HEK293 (cell line): ENCODE data around the gene DSCAM.

Experiments
- CTCF ChIA-PET: fragments of 350-600 bp; formaldehyde crosslinking; extraction: SDS; loops from one replicate; lab custom pipeline; 2021; ENCODE audit warnings: antibody characterized with exemption; lab: Yijun Ruan, JAX
- POLR2A ChIA-PET: fragments of 300-600 bp; formaldehyde crosslinking; extraction: SDS; loops from one replicate; lab custom pipeline; 2020; ENCODE audit warnings: antibody characterized with exemption, inconsistent platforms; lab: Yijun Ruan, JAX
- H3K27ac ChIP-seq: fragments of 200-500 bp; sonication (Bioruptor generic); 2 replicates; pipeline ENCODE4 v1.5.1; 2014; ENCODE audit warnings: low read depth, low read length, control low read depth, inconsistent platforms; ENCODE audit errors: extremely low read depth
- H3K36me3 ChIP-seq, 2 experiments: fragments of 200-500 bp in 1 of 2; sonication (Bioruptor generic) in 1 of 2; 1 replicate in 1 of 2; 2 replicates in 1 of 2; pipeline ENCODE4 v1.5.1; 2014 to 2017; ENCODE audit warnings: inconsistent platforms in 2 of 2, low read length in 2 of 2; ENCODE audit not compliant: control insufficient read depth in 2 of 2, insufficient read depth in 1 of 2
- H3K4me1 ChIP-seq: fragments of 200-500 bp; sonication (Bioruptor generic); 2 replicates; pipeline ENCODE4 v1.5.1; 2014; ENCODE audit warnings: mild to moderate bottlenecking, low read length, inconsistent platforms; ENCODE audit not compliant: control insufficient read depth, insufficient read depth
- H3K4me3 ChIP-seq: 2 replicates; pipeline ENCODE4 v1.5.1; 2011; ENCODE audit warnings: low read depth, mild to moderate bottlenecking, control low read depth, low read length, moderate library complexity
- H3K9me3 ChIP-seq: fragments of 200-500 bp; sonication (Bioruptor generic); 2 replicates; pipeline ENCODE4 v1.5.1; 2014; ENCODE audit warnings: low read depth, low read length, inconsistent platforms; ENCODE audit not compliant: control insufficient read depth, insufficient read depth
- GLI4 ChIP-seq: fragments of 450-650 bp; formaldehyde crosslinking; IDR thresholded peaks from 2 replicates; pipeline ENCODE4 v1.5.1; 2016; ENCODE audit warnings: missing biosample characterization, missing genetic modification characterization
- MZF1 ChIP-seq: fragments of 450-650 bp; formaldehyde crosslinking; IDR thresholded peaks from 2 replicates; pipeline ENCODE4 v1.5.1; 2017; ENCODE audit warnings: missing biosample characterization, missing genetic modification characterization, borderline replicate concordance
- SALL2 ChIP-seq: fragments of 450-650 bp; formaldehyde crosslinking; IDR thresholded peaks from 2 replicates; pipeline ENCODE4 v1.5.0; 2017; ENCODE audit warnings: missing biosample characterization, mild to moderate bottlenecking, missing genetic modification characterization, borderline replicate concordance
- ZBTB8A ChIP-seq: fragments of 450-650 bp; formaldehyde crosslinking; IDR thresholded peaks from 2 replicates; pipeline ENCODE4 v1.5.1; 2016; ENCODE audit warnings: missing biosample characterization, missing genetic modification characterization
- ZFHX2 ChIP-seq: fragments of 450-650 bp; formaldehyde crosslinking; conservative IDR thresholded peaks from 2 replicates; pipeline ENCODE4 v1.5.1; 2016; ENCODE audit warnings: missing biosample characterization, missing genetic modification characterization
- ZFP3 ChIP-seq: fragments of 450-650 bp; formaldehyde crosslinking; IDR thresholded peaks from 2 replicates; pipeline ENCODE4 v1.5.1; 2016; ENCODE audit warnings: low read depth, missing biosample characterization, missing genetic modification characterization
- ZNF140 ChIP-seq: fragments of 450-650 bp; formaldehyde crosslinking; IDR thresholded peaks from 2 replicates; pipeline ENCODE4 v1.5.1; 2016; ENCODE audit warnings: missing biosample characterization, missing genetic modification characterization
- ZNF146 ChIP-seq: fragments of 450-650 bp; formaldehyde crosslinking; IDR thresholded peaks from 2 replicates; pipeline ENCODE4 v1.5.1; 2016; ENCODE audit warnings: missing biosample characterization, missing genetic modification characterization
- ZNF155 ChIP-seq: fragments of 450-650 bp; formaldehyde crosslinking; IDR thresholded peaks from 2 replicates; pipeline ENCODE4 v1.5.1; 2016; ENCODE audit warnings: missing biosample characterization, missing genetic modification characterization
- ZNF16 ChIP-seq: fragments of 450-650 bp; formaldehyde crosslinking; IDR thresholded peaks from 2 replicates; pipeline ENCODE4 v1.5.1; 2016; ENCODE audit warnings: low read depth, missing biosample characterization, missing genetic modification characterization
- ZNF174 ChIP-seq: fragments of 450-650 bp; formaldehyde crosslinking; IDR thresholded peaks from 2 replicates; pipeline ENCODE4 v1.5.0; 2017; ENCODE audit warnings: missing biosample characterization, mild to moderate bottlenecking, missing genetic modification characterization
- ZNF214 ChIP-seq: fragments of 450-650 bp; formaldehyde crosslinking; IDR thresholded peaks from 2 replicates; pipeline ENCODE4 v1.5.1; 2017; ENCODE audit warnings: missing biosample characterization, mild to moderate bottlenecking, missing genetic modification characterization, borderline replicate concordance
- ZNF324 ChIP-seq: fragments of 450-650 bp; formaldehyde crosslinking; IDR thresholded peaks from 2 replicates; pipeline ENCODE4 v1.5.1; 2016; ENCODE audit warnings: missing biosample characterization, missing genetic modification characterization
- ZNF341 ChIP-seq: fragments of 450-650 bp; formaldehyde crosslinking; IDR thresholded peaks from 2 replicates; pipeline ENCODE4; 2016; ENCODE audit warnings: low read depth, missing biosample characterization, missing genetic modification characterization
- ZNF354C ChIP-seq: fragments of 450-650 bp; formaldehyde crosslinking; IDR thresholded peaks from 2 replicates; pipeline ENCODE4 v1.5.1; 2016; ENCODE audit warnings: missing biosample characterization, missing genetic modification characterization, low read depth, borderline replicate concordance
- ZNF416 ChIP-seq: fragments of 450-650 bp; formaldehyde crosslinking; IDR thresholded peaks from 2 replicates; pipeline ENCODE4 v1.5.1; 2016; ENCODE audit warnings: missing biosample characterization, missing genetic modification characterization
- ZNF518A ChIP-seq: fragments of 450-650 bp; formaldehyde crosslinking; conservative IDR thresholded peaks from 2 replicates; pipeline ENCODE4 v1.5.1; 2016; ENCODE audit warnings: low read depth, missing biosample characterization, missing genetic modification characterization
- ZNF560 ChIP-seq: fragments of 450-650 bp; formaldehyde crosslinking; IDR thresholded peaks from 2 replicates; pipeline ENCODE4 v1.5.1; 2017; ENCODE audit warnings: missing biosample characterization, missing genetic modification characterization, borderline replicate concordance
- ZNF747 ChIP-seq: fragments of 450-650 bp; formaldehyde crosslinking; IDR thresholded peaks from 2 replicates; pipeline ENCODE4 v1.5.1; 2016; ENCODE audit warnings: missing biosample characterization, missing genetic modification characterization
- ZNF830 ChIP-seq: fragments of 450-650 bp; IDR thresholded peaks from 2 replicates; pipeline ENCODE4 v1.5.0; 2018; ENCODE audit warnings: missing biosample characterization, missing genetic modification characterization, low read depth, mild to moderate bottlenecking, moderate library complexity
- TF ChIP-seq, protein P1 (sequence below): fragments of 450-650 bp; formaldehyde crosslinking; IDR thresholded peaks from 2 replicates; pipeline ENCODE4 v1.5.1; 2016; ENCODE audit warnings: missing biosample characterization, missing genetic modification characterization

The DSCAM gene

DNA sequence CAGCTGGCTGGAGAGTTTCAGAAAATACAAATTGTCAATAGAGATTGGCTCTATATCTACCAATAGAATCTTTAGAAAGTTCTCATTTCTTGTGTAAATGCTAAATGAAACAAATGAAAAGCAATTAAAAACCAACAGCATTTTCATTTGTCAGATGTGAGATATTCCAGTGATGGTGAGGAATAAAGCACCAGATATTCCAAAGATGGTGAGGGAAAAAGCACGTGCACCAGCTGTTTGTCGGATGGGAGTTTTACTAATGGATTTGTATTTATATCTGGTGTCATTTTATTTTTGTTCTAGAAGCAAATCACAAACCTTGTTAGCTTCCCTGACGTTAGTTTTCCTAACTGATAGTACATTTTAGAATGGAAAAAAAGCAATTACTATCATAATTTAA is 790.9 kb downstream of the DSCAM start:
- CTCF ChIA-PET = interaction anchor here (1.6 kb wide), 1 partner anchor 64 kb away, joined by 6 read pairs; no protein-coding TSS in a partner anchor
- no peak overlapping the region for H3K4me3 ChIP-seq

GRCh38 chr21:40054403-40054802 is 792.6 kb downstream of the DSCAM start:
- Histone ChIP-seq H3K9me3 (no peaks in the 10 kb centered on the region), H3K27ac (no peak overlapping the region), H3K4me3 (no peak overlapping the region), H3K36me3 (no peaks in the 10 kb centered on the region), H3K4me1 (peaks cover 16% of the 10 kb centered on the region)
- POLR2A ChIA-PET = no interaction called here
- no peak for TF ChIP-seq ZBTB8A (tag by site-specific recombination)
- TF ChIP-seq ZNF830 (tag by site-specific recombination) = no peak
- TF ChIP-seq ZNF518A (tag by site-specific recombination) = no peak
- TF ChIP-seq, protein P1, sequence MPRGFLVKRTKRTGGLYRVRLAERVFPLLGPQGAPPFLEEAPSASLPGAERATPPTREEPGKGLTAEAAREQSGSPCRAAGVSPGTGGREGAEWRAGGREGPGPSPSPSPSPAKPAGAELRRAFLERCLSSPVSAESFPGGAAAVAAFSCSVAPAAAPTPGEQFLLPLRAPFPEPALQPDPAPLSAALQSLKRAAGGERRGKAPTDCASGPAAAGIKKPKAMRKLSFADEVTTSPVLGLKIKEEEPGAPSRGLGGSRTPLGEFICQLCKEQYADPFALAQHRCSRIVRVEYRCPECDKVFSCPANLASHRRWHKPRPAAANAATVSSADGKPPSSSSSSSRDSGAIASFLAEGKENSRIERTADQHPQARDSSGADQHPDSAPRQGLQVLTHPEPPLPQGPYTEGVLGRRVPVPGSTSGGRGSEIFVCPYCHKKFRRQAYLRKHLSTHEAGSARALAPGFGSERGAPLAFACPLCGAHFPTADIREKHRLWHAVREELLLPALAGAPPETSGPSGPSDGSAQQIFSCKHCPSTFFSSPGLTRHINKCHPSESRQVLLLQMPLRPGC (tag by site-specific recombination) = no peak
- TF ChIP-seq ZFP3 = no peak
- no peak for TF ChIP-seq GLI4 (tag by site-specific recombination)
- TF ChIP-seq ZNF747 (tag by site-specific recombination) = no peak
- TF ChIP-seq ZFHX2 (tag by site-specific recombination) = no peak
- no peak for TF ChIP-seq ZNF354C (tag by site-specific recombination)
- no peak for TF ChIP-seq ZNF146 (tag by site-specific recombination)
- TF ChIP-seq ZNF214 (tag by site-specific recombination) = no peak
- no peak for TF ChIP-seq MZF1 (tag by site-specific recombination)
- no peak for TF ChIP-seq ZNF416
- CTCF ChIA-PET = interaction anchor here (1.4 to 2.3 kb wide), 3 partner anchors 11 to 186 kb away, joined by 3 to 8 read pairs (median 3); no protein-coding TSS in a partner anchor

More for the DNA sequence above, 790.9 kb downstream of the DSCAM start:
- no peak overlapping the region for H3K27ac ChIP-seq
- TF ChIP-seq ZNF324 (no peak), ZNF174 (tag by site-specific recombination) (no peak), ZFHX2 (tag by site-specific recombination) (no peak), SALL2 (tag by site-specific recombination) (no peak), ZNF155 (tag by site-specific recombination) (no peak), ZNF560 (no peak), ZNF341 (no peak), ZNF16 (tag by site-specific recombination) (no peak), ZNF214 (tag by site-specific recombination) (no peak), ZNF140 (tag by site-specific recombination) (no peak)
- TF ChIP-seq, protein P1 (tag by site-specific recombination) = no peak
- TF ChIP-seq, all 188 proteins: peak for 0
- Histone ChIP-seq H3K36me3 (no peaks in the 10 kb centered on the region), H3K4me1 (peaks cover 9% of the 10 kb centered on the region; the same call in 1 of the 2 replicates), H3K9me3 (no peaks in the 10 kb centered on the region)
- POLR2A ChIA-PET = no interaction called here
